DND-41 (cell line): ENCODE measurements around the gene MYT1.

Experiments used
- ATAC-seq: fragments of 200-7000 bp; cut with Tn5 transposase; 3 replicates; pipeline ENCODE4 v1.9.1; 2021; ENCODE audit warnings: low read depth; ENCODE audit not compliant: insufficient read depth
- DNase-seq: peaks from one replicate; pipeline ENCODE4 v3.0.0-alpha.2; 2020
- H2AFZ ChIP-seq: 2 replicates; pipeline ENCODE4 v1.6.0; 2012; ENCODE audit warnings: low read depth, low read length
- H3K27ac ChIP-seq: 2 replicates; pipeline ENCODE4 v1.5.1; 2012; ENCODE audit warnings: low read length, inconsistent platforms
- H3K27me3 ChIP-seq: fragments of 200-600 bp; sonication (generic); 2 replicates; pipeline ENCODE4 v1.6.0; 2012; ENCODE audit warnings: low read length, mild to moderate bottlenecking, inconsistent platforms; ENCODE audit not compliant: insufficient read depth, poor library complexity
- H3K36me3 ChIP-seq: 2 replicates; pipeline ENCODE4 v1.5.1; 2012; ENCODE audit warnings: low read length, inconsistent platforms; ENCODE audit not compliant: insufficient read depth
- H3K4me1 ChIP-seq: 2 replicates; pipeline ENCODE4 v1.5.1; 2012; ENCODE audit warnings: mild to moderate bottlenecking, low read length; ENCODE audit not compliant: insufficient read depth
- H3K4me2 ChIP-seq: 2 replicates; pipeline ENCODE4 v1.6.0; 2012; ENCODE audit warnings: mild to moderate bottlenecking, moderate library complexity, low read length, inconsistent platforms; ENCODE audit not compliant: insufficient read depth
- H3K4me3 ChIP-seq, 2 experiments: fragments of 200-600 bp in 1 of 2; shearing (Covaris generic) in 1 of 2; 2 replicates each; pipeline ENCODE4 v1.5.1; 2012 to 2016; ENCODE audit warnings: inconsistent platforms in 2 of 2, low read length in 2 of 2, mild to moderate bottlenecking in 2 of 2, low read depth in 1 of 2, moderate library complexity in 1 of 2
- H3K79me2 ChIP-seq: 2 replicates; pipeline ENCODE4 v1.6.0; 2012; ENCODE audit warnings: low read length, inconsistent platforms; ENCODE audit not compliant: insufficient read depth
- H3K9ac ChIP-seq: 2 replicates; pipeline ENCODE4 v1.6.0; 2012; ENCODE audit warnings: low read depth, mild to moderate bottlenecking, inconsistent platforms, low read length, moderate library complexity
- H3K9me3 ChIP-seq: 2 replicates; pipeline ENCODE4 v1.5.1; 2012; ENCODE audit warnings: low read length, moderate library complexity, mild to moderate bottlenecking, inconsistent platforms; ENCODE audit not compliant: insufficient read depth, severe bottlenecking
- H4K20me1 ChIP-seq: 2 replicates; pipeline ENCODE4 v1.6.0; 2012; ENCODE audit warnings: low read length; ENCODE audit not compliant: insufficient read depth
- EZH2 ChIP-seq: IDR thresholded peaks from 3 replicates; pipeline ENCODE4 v1.6.1; 2012; ENCODE audit warnings: borderline replicate concordance, low read depth, mild to moderate bottlenecking, moderate library complexity, low read length, inconsistent platforms; ENCODE audit not compliant: severe bottlenecking
- TF ChIP-seq, protein P1 (sequence below): IDR thresholded peaks from 2 replicates; pipeline ENCODE4 v1.5.1; 2012; ENCODE audit warnings: borderline replicate concordance, low read length, moderate library complexity, mild to moderate bottlenecking; ENCODE audit not compliant: poor library complexity, severe bottlenecking; ENCODE audit errors: extremely low read depth

MYT1 gene

DNA sequence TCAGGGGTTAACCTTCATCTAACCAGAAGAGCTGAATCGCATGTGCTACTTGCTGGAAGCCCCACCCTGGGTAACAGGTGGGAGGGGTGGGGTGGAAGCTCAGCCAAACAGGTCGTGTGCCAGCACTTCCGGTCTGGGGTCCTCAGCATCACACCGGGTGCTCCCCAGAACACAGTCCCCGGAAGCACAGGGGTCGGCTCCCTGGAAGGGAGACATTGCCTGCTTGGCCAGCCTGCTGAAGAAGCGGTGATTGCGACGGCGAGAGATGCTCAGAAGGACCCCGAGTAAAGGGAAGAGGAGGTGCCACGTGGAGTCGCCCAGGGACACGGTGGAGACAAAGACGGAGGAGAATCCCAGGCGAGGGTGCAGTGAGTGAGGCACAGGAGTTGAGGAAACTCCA lies 36.5 kb downstream of the MYT1 start:
- Histone ChIP-seq H3K27ac (no peak overlapping the region), H2AFZ (no peak overlapping the region), H3K27me3 (no peaks in the 10 kb centered on the region), H3K9me3 (peaks cover 7% of the 10 kb centered on the region), H3K36me3 (no peaks in the 10 kb centered on the region), H3K4me1 (no peaks in the 10 kb centered on the region), H3K79me2 (no peaks in the 10 kb centered on the region), H3K9ac (no peak overlapping the region), H4K20me1 (peaks cover 3% of the 10 kb centered on the region; the same call in 1 of the 2 replicates), H3K4me3 (no peak overlapping the region), H3K4me2 (no peak overlapping the region)
- DNase-seq, result no peak
- TF ChIP-seq EZH2, result no peak
- TF ChIP-seq, protein P1, sequence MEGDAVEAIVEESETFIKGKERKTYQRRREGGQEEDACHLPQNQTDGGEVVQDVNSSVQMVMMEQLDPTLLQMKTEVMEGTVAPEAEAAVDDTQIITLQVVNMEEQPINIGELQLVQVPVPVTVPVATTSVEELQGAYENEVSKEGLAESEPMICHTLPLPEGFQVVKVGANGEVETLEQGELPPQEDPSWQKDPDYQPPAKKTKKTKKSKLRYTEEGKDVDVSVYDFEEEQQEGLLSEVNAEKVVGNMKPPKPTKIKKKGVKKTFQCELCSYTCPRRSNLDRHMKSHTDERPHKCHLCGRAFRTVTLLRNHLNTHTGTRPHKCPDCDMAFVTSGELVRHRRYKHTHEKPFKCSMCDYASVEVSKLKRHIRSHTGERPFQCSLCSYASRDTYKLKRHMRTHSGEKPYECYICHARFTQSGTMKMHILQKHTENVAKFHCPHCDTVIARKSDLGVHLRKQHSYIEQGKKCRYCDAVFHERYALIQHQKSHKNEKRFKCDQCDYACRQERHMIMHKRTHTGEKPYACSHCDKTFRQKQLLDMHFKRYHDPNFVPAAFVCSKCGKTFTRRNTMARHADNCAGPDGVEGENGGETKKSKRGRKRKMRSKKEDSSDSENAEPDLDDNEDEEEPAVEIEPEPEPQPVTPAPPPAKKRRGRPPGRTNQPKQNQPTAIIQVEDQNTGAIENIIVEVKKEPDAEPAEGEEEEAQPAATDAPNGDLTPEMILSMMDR, result no peak
- no peak for ATAC-seq

DNA sequence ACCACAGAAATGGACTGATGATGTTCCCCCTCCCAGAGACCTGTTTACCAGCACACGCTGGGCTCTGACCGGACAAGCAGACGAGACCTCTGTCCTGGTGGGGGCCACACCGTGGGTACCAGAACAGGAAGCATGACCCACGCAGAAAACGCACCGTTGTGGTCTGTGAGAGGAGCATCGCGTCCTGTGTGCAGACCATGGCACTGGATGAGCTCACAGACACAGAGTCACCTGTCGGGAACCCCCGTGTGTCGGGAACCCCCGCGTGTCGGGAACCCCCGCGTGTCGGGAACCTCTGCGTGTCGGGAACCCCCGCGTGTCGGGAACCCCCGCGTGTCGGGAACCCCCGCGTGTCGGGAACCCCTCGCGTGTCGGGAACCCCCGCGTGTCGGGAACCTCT lies 37.4 kb downstream of the MYT1 start:
- no peak for ATAC-seq
- no peaks in the 10 kb centered on the region for H3K79me2 ChIP-seq
- no peak overlapping the region for H2AFZ ChIP-seq
- H4K20me1 ChIP-seq, result peaks cover 3% of the 10 kb centered on the region; the same call in 1 of the 2 replicates
- DNase-seq, result no peak
- H3K36me3 ChIP-seq, result no peaks in the 10 kb centered on the region
- no peaks in the 10 kb centered on the region for H3K4me1 ChIP-seq
- TF ChIP-seq, protein P1, result no peak
- no peak for TF ChIP-seq EZH2
- H3K4me2 ChIP-seq, result no peak overlapping the region
- no peak overlapping the region for H3K9ac ChIP-seq
- H3K4me3 ChIP-seq, result no peak overlapping the region
- H3K27ac ChIP-seq, result no peak overlapping the region
- H3K27me3 ChIP-seq, result no peaks in the 10 kb centered on the region
- H3K9me3 ChIP-seq, result peaks cover 7% of the 10 kb centered on the region

DNA sequence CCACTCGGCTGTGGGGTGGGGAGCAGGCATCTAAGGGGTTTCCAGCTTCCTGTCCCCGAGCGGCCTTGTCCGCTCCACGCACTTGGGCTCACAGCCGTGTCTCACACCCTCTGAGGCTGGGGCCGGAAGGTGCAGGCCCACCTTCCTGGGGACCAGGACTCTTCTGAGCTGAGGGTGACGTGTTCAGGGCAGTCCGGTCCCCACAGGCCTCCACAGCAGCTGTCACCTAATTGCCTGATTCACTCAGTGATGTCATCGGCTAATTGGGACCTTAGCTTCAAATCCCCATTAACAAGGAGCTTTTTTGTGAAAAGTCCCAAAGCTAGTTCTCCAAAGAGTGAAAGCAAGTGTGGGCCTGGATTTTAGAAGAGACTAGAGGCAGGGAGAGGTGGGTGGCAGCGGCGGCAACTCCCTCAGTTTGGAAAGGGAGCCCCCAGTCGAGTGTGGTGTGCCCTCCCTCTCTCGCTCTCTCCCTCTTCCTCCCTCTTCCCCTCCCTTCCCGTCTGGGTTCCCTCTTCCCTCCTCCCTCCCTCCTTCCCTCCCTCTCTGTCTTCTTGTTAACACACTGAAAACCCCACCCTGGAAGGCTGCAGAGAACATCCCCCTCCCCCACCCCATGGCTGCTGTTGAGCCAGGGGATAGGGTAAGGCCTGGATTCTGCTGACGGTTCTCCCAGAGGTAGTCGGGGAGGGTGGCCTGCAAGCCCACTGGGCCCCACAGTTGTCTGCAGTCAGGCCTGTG lies 39.0 kb downstream of the MYT1 start:
- ATAC-seq, result no peak
- no peak overlapping the region for H2AFZ ChIP-seq
- H3K36me3 ChIP-seq, result no peaks in the 10 kb centered on the region
- TF ChIP-seq, protein P1, result no peak
- H3K4me3 ChIP-seq, result no peak overlapping the region
- no peak overlapping the region for H3K27ac ChIP-seq
- no peaks in the 10 kb centered on the region for H3K27me3 ChIP-seq
- H3K79me2 ChIP-seq, result no peaks in the 10 kb centered on the region
- H3K9ac ChIP-seq, result no peak overlapping the region
- H4K20me1 ChIP-seq, result peaks cover 3% of the 10 kb centered on the region; the same call in 1 of the 2 replicates
- H3K4me2 ChIP-seq, result no peak overlapping the region
- H3K9me3 ChIP-seq, result peaks cover 7% of the 10 kb centered on the region
- no peaks in the 10 kb centered on the region for H3K4me1 ChIP-seq
- DNase-seq, result no peak
